HepG2 (cell line): ENCODE results near the gene SULT2B1. TPM values are rescaled to one million over a fixed set of nuclear protein-coding genes. Genes with fewer than 3 reads are reported as not detected.
A peak's percentile ranks its signal among the peaks of the same experiment; 100 is the strongest.

Experiments used
- BCL6 ChIP-seq: IDR thresholded peaks from 2 replicates; pipeline ENCODE4 v1.6.1; 2016; ENCODE audit warnings: missing genetic modification reagents, missing compliant biosample characterization
- CBX2 ChIP-seq, 2 experiments: fragments of 200-600 bp in 1 of 2; sonication (generic); formaldehyde crosslinking in 1 of 2; IDR thresholded peaks; 2 replicates each; pipeline versions ENCODE4 v1.7.0 to v1.8.1; 2018 to 2022; ENCODE audit warnings: low read depth in 2 of 2, low read length in 1 of 2, mild to moderate bottlenecking in 1 of 2, missing genetic modification reagents in 1 of 2
- ETV5 ChIP-seq: IDR thresholded peaks from 2 replicates; pipeline ENCODE4 v1.6.1; 2018; ENCODE audit warnings: missing biosample characterization, missing genetic modification reagents, inconsistent platforms, borderline replicate concordance
- FOXO1 ChIP-seq: sonication (generic); formaldehyde crosslinking; IDR thresholded peaks from 2 replicates; pipeline ENCODE4 v1.4.0; 2020; ENCODE audit warnings: missing genetic modification reagents
- HMG20B ChIP-seq: conservative IDR thresholded peaks from 2 replicates; pipeline ENCODE4 v1.6.1; 2016; ENCODE audit warnings: missing genetic modification reagents, missing compliant biosample characterization
- JUNB ChIP-seq: sonication (generic); formaldehyde crosslinking; IDR thresholded peaks from 2 replicates; pipeline ENCODE4 v1.8.0; 2022; ENCODE audit warnings: missing genetic modification reagents, mild to moderate bottlenecking, borderline replicate concordance
- MBNL3 ChIP-seq: fragments of 250-450 bp; sonication (Bioruptor Pico); conservative IDR thresholded peaks from 2 replicates; pipeline ENCODE4 v1.8.0; 2022; ENCODE audit warnings: mild to moderate bottlenecking, inconsistent platforms
- MXD4 ChIP-seq: IDR thresholded peaks from 2 replicates; pipeline ENCODE4 v1.6.1; 2016; ENCODE audit warnings: mild to moderate bottlenecking, missing biosample characterization, missing genetic modification reagents
- NCOA2 ChIP-seq: sonication (generic); formaldehyde crosslinking; IDR thresholded peaks from 2 replicates; pipeline ENCODE4 v1.8.0; 2022; ENCODE audit warnings: inconsistent platforms
- NCOR1 ChIP-seq: fragments of 200-600 bp; sonication (generic); IDR thresholded peaks from 2 replicates; pipeline ENCODE4 v1.7.0; 2017; ENCODE audit warnings: antibody characterized with exemption, low read length, borderline replicate concordance
- SIN3A ChIP-seq: IDR thresholded peaks from 2 replicates; pipeline ENCODE4 v1.6.1; 2011; ENCODE audit warnings: low read depth, mild to moderate bottlenecking, control low read depth, low read length, borderline replicate concordance
- SPEN ChIP-seq: sonication (generic); formaldehyde crosslinking; IDR thresholded peaks from 2 replicates; pipeline ENCODE4 v1.5.1; 2020; ENCODE audit warnings: low read depth, mild to moderate bottlenecking, missing genetic modification reagents
- TFDP1 ChIP-seq: IDR thresholded peaks from 2 replicates; pipeline ENCODE4 v1.6.1; 2016; ENCODE audit warnings: missing compliant biosample characterization, missing genetic modification reagents, borderline replicate concordance
- THRA ChIP-seq: sonication (generic); formaldehyde crosslinking; IDR thresholded peaks from 2 replicates; pipeline ENCODE4 v1.4.0; 2020; ENCODE audit warnings: missing genetic modification reagents, borderline replicate concordance
- ZBTB39 ChIP-seq: sonication (generic); formaldehyde crosslinking; IDR thresholded peaks from 2 replicates; pipeline ENCODE4 v1.5.0; 2020; ENCODE audit warnings: missing genetic modification reagents
- ZMYM2 ChIP-seq: sonication (generic); formaldehyde crosslinking; IDR thresholded peaks from 2 replicates; pipeline ENCODE4 v1.8.0; 2022; ENCODE audit warnings: mild to moderate bottlenecking, missing genetic modification reagents
- ZNF12 ChIP-seq: sonication (generic); formaldehyde crosslinking; IDR thresholded peaks from 2 replicates; pipeline ENCODE4 v1.5.0; 2020; ENCODE audit warnings: missing genetic modification reagents
- ZNF263 ChIP-seq: sonication (generic); formaldehyde crosslinking; IDR thresholded peaks from 2 replicates; pipeline ENCODE4 v1.4.0; 2020; ENCODE audit warnings: missing genetic modification reagents
- ZNF839 ChIP-seq: sonication (generic); formaldehyde crosslinking; IDR thresholded peaks from 2 replicates; pipeline ENCODE4 v1.4.0; 2020; ENCODE audit warnings: missing genetic modification reagents, mild to moderate bottlenecking, borderline replicate concordance
- ZSCAN22 ChIP-seq: sonication (generic); formaldehyde crosslinking; IDR thresholded peaks from 2 replicates; pipeline ENCODE4 v1.4.0; 2020; ENCODE audit warnings: mild to moderate bottlenecking, missing genetic modification reagents
- ZSCAN9 ChIP-seq: IDR thresholded peaks from 2 replicates; pipeline ENCODE4 v1.6.1; 2016; ENCODE audit warnings: borderline replicate concordance
- polyA plus RNA-seq, 8 experiments: library from polyadenylated mRNA; depleted of rRNA in 3 of 8; stranded (reverse) in 7 of 8; unstranded in 1 of 8; fragments of >200 nt; fragmentation: Illumina TruSeq in 4 of 8; extraction: Trizol in 4 of 8; gene quantifications; 2 replicates each; pipeline versions ENCODE4 v1.2.1 to v1.2.3, GENCODE V29; 2011 to 2016; ENCODE audit warnings: low read depth in 4 of 8, missing spikeins in 1 of 8, mixed read lengths in 1 of 8; ENCODE audit not compliant: insufficient read depth in 1 of 8
- total RNA-seq, 5 experiments: library from RNA; depleted of rRNA; stranded (reverse); fragments of >200 nt; fragmentation: Illumina TruSeq; extraction: Trizol; gene quantifications; 2 replicates each; pipeline ENCODE4 v1.2.3, GENCODE V29; 2016; ENCODE audit warnings: low read depth in 1 of 5
- TF ChIP-seq, protein P1 (sequence below): sonication (generic); formaldehyde crosslinking; IDR thresholded peaks from 2 replicates; pipeline ENCODE4 v1.4.0; 2020; ENCODE audit warnings: missing genetic modification reagents
- TF ChIP-seq, protein P2 (sequence below): sonication (generic); formaldehyde crosslinking; IDR thresholded peaks from 2 replicates; pipeline ENCODE4 v1.4.0; 2020; ENCODE audit warnings: mild to moderate bottlenecking, low read depth, missing genetic modification reagents

The SULT2B1 gene
- total and polyA plus RNA-seq, 2 of the 13 experiments (the other 11 are each of a cell fraction or from before 2014, with no cell fraction given), result 0.13 TPM; not detected in 1

- TF ChIP-seq MBNL3 (CRISPR knock-in tag) (no peak), THRA (CRISPR knock-in tag) (peak; percentile 49; the same call in 1 of the 2 replicates), MXD4 (no peak), JUNB (no peak), FOXO1 (CRISPR knock-in tag) (no peak), TFDP1 (CRISPR knock-in tag) (no peak), SIN3A (peak; percentile 31; the same call in 1 of the 2 replicates), ZNF263 (CRISPR knock-in tag) (0 out of 2 replicates have a peak, but pooled peaks have one; percentile 32), ETV5 (peak; percentile 46; the same call in 1 of the 2 replicates), ZNF839 (CRISPR knock-in tag) (no peak), BCL6 (CRISPR knock-in tag) (no peak), ZMYM2 (CRISPR knock-in tag) (peak; percentile 57), NCOA2 (CRISPR knock-in tag) (0 out of 2 replicates have a peak, but pooled peaks have one; percentile 28), ZSCAN9 (CRISPR knock-in tag) (peak; percentile 66; the same call in 1 of the 2 replicates), ZSCAN22 (CRISPR knock-in tag) (no peak), ZNF12 (CRISPR knock-in tag) (0 out of 2 replicates have a peak, but pooled peaks have one; percentile 8), NCOR1 (0 out of 2 replicates have a peak, but pooled peaks have one; percentile 45), HMG20B (CRISPR knock-in tag) (no peak), CBX2 (IDR thresholded peaks at IDR 0.05; ENCODE audit: low read depth, low read length) (no peak), CBX2 (CRISPR knock-in tag; IDR thresholded peaks at IDR 0.05; ENCODE audit: low read depth) (no peak), ZBTB39 (CRISPR knock-in tag) (no peak), SPEN (CRISPR knock-in tag) (peak; percentile 30; the same call in 1 of the 2 replicates)
- TF ChIP-seq, protein P1, sequence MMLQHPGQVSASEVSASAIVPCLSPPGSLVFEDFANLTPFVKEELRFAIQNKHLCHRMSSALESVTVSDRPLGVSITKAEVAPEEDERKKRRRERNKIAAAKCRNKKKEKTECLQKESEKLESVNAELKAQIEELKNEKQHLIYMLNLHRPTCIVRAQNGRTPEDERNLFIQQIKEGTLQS (CRISPR knock-in tag), result peak; percentile 62; the same call in 1 of the 2 replicates
- TF ChIP-seq, protein P2, sequence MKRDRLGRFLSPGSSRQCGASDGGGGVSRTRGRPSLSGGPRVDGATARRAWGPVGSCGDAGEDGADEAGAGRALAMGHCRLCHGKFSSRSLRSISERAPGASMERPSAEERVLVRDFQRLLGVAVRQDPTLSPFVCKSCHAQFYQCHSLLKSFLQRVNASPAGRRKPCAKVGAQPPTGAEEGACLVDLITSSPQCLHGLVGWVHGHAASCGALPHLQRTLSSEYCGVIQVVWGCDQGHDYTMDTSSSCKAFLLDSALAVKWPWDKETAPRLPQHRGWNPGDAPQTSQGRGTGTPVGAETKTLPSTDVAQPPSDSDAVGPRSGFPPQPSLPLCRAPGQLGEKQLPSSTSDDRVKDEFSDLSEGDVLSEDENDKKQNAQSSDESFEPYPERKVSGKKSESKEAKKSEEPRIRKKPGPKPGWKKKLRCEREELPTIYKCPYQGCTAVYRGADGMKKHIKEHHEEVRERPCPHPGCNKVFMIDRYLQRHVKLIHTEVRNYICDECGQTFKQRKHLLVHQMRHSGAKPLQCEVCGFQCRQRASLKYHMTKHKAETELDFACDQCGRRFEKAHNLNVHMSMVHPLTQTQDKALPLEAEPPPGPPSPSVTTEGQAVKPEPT, result no peak
Measured at GRCh38 chr19:48556163-48556562, 4.2 kb downstream of the SULT2B1 start (continued).
